Liver (tissue), 3 donors: ENCODE results near the gene UBE2D3.

ENCODE experiments used
- FOXA2 ChIP-seq: IDR thresholded peaks from 2 replicates; pipeline ENCODE4 v1.6.1; 2016; ENCODE audit warnings: antibody characterized with exemption
- MAX ChIP-seq: IDR thresholded peaks from 2 replicates; pipeline ENCODE4 v1.6.1; 2016; ENCODE audit warnings: antibody characterized with exemption
- NR2F2 ChIP-seq: IDR thresholded peaks from 2 replicates; pipeline ENCODE4 v1.6.1; 2016; ENCODE audit warnings: antibody characterized with exemption
- REST ChIP-seq: IDR thresholded peaks from 2 replicates; pipeline ENCODE4 v1.6.1; 2016; ENCODE audit warnings: antibody characterized with exemption, mild to moderate bottlenecking
- SP1 ChIP-seq: IDR thresholded peaks from 2 replicates; pipeline ENCODE4 v1.6.1; 2018; ENCODE audit warnings: antibody characterized with exemption, mild to moderate bottlenecking
- YY1 ChIP-seq: IDR thresholded peaks from 2 replicates; pipeline ENCODE4 v1.6.1; 2016; ENCODE audit warnings: antibody characterized with exemption, mild to moderate bottlenecking
- ZBTB33 ChIP-seq: IDR thresholded peaks from 2 replicates; pipeline ENCODE4 v1.6.1; 2016; ENCODE audit warnings: antibody characterized with exemption
- TF ChIP-seq, protein P1 (sequence below): fragments of 150-350 bp; IDR thresholded peaks from 2 replicates; pipeline ENCODE4 v1.5.1; 2017; ENCODE audit warnings: improper control_type of control experiment, low read depth, low read length; ENCODE audit not compliant: missing input control
- TF ChIP-seq, protein P2 (sequence below): IDR thresholded peaks from 2 replicates; pipeline ENCODE4 v1.6.1; 2016; ENCODE audit warnings: antibody characterized with exemption
- donor health status: healthy.
- donor health status: healthy.

DNA sequence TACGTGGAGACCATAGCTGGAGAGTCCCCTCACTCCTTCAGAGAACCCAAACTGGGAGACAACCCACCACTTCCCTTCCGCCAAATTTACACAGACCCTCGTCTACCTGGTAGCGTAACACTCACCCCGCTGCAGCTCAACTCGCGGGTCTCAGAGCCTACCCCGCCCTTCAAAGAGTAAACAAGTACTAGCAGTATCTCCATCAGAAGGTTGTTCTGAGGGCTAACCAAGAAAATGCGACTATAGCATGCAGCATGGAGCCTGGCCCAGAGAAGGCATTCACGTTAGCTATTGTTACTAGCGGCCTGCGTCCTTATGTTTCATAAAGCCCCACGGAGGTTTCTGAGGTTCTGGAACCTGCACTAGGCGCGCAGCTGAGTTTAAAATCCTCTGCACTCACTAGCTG, 66.1 kb downstream of the UBE2D3 start:
- TF ChIP-seq, protein P1, sequence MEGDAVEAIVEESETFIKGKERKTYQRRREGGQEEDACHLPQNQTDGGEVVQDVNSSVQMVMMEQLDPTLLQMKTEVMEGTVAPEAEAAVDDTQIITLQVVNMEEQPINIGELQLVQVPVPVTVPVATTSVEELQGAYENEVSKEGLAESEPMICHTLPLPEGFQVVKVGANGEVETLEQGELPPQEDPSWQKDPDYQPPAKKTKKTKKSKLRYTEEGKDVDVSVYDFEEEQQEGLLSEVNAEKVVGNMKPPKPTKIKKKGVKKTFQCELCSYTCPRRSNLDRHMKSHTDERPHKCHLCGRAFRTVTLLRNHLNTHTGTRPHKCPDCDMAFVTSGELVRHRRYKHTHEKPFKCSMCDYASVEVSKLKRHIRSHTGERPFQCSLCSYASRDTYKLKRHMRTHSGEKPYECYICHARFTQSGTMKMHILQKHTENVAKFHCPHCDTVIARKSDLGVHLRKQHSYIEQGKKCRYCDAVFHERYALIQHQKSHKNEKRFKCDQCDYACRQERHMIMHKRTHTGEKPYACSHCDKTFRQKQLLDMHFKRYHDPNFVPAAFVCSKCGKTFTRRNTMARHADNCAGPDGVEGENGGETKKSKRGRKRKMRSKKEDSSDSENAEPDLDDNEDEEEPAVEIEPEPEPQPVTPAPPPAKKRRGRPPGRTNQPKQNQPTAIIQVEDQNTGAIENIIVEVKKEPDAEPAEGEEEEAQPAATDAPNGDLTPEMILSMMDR: no peak
- no peak for TF ChIP-seq REST
- TF ChIP-seq YY1: no peak
- TF ChIP-seq, protein P2, sequence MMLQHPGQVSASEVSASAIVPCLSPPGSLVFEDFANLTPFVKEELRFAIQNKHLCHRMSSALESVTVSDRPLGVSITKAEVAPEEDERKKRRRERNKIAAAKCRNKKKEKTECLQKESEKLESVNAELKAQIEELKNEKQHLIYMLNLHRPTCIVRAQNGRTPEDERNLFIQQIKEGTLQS: no peak
- no peak for TF ChIP-seq SP1
- peak; percentile 16 for TF ChIP-seq FOXA2
- TF ChIP-seq ZBTB33: no peak
- no peak for TF ChIP-seq NR2F2
- no peak for TF ChIP-seq MAX
